ENCODE measurements around the gene KLHL6.

DNA sequence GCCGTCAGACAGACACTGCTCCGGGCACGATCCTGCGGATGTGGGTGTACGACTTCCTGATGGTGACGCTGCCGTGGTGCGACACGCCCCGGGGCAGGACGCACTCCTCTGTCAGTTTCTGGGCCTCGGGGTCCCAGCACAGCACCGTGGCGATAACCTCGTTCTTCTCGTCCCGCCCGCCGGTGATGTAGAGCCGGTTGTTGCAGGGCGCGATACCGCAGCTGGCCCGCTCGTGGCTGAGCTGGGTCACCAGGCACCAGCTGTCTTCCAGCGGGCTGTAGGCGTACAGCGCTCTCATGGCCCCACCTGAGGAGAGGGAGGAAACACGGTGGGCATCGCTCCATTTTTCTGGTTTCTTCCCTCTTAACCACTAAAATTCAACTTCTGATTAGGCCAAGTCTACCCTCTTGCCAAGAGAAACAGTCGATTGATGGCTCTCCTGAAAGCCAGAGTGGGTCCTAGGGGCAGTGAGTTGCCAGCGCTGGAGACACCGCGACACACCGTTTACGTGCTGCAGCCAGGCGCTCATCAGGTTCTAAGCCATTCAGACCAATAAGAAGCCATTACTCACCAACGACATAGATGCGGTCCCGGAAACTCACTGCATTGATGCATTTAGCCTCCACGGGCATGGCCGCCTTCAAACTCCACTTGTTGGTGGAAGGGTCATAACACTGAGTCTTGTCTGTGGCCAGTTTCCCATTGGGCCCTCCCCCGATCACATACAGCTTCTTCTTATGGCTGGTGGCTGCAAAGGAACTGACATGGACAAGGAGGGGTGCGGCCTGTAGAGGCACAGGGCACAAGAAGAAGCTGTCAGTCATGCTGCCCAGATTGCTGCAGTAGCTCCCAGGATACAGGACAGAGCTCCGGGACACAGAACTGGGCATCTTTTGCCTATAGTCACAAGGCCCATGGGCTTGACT lies 63.3 kb downstream of the KLHL6 start:
- TF ChIP-seq, protein P1, sequence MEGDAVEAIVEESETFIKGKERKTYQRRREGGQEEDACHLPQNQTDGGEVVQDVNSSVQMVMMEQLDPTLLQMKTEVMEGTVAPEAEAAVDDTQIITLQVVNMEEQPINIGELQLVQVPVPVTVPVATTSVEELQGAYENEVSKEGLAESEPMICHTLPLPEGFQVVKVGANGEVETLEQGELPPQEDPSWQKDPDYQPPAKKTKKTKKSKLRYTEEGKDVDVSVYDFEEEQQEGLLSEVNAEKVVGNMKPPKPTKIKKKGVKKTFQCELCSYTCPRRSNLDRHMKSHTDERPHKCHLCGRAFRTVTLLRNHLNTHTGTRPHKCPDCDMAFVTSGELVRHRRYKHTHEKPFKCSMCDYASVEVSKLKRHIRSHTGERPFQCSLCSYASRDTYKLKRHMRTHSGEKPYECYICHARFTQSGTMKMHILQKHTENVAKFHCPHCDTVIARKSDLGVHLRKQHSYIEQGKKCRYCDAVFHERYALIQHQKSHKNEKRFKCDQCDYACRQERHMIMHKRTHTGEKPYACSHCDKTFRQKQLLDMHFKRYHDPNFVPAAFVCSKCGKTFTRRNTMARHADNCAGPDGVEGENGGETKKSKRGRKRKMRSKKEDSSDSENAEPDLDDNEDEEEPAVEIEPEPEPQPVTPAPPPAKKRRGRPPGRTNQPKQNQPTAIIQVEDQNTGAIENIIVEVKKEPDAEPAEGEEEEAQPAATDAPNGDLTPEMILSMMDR (IDR thresholded peaks at IDR 0.05; ENCODE audit: low read depth, low read length, missing input control), result no peak
- TF ChIP-seq TAF1 (conservative IDR thresholded peaks at IDR 0.05) (no peak), REST (IDR thresholded peaks at IDR 0.05) (no peak), FOXA1 (IDR thresholded peaks at IDR 0.05) (no peak), SP1 (IDR thresholded peaks at IDR 0.05) (no peak), RAD21 (IDR thresholded peaks at IDR 0.05) (no peak), MAX (IDR thresholded peaks at IDR 0.05) (no peak), NR2F2 (IDR thresholded peaks at IDR 0.05) (no peak), HNF4A (conservative IDR thresholded peaks at IDR 0.05) (no peak), ATF3 (IDR thresholded peaks at IDR 0.05) (no peak)
- TF ChIP-seq, protein P2, sequence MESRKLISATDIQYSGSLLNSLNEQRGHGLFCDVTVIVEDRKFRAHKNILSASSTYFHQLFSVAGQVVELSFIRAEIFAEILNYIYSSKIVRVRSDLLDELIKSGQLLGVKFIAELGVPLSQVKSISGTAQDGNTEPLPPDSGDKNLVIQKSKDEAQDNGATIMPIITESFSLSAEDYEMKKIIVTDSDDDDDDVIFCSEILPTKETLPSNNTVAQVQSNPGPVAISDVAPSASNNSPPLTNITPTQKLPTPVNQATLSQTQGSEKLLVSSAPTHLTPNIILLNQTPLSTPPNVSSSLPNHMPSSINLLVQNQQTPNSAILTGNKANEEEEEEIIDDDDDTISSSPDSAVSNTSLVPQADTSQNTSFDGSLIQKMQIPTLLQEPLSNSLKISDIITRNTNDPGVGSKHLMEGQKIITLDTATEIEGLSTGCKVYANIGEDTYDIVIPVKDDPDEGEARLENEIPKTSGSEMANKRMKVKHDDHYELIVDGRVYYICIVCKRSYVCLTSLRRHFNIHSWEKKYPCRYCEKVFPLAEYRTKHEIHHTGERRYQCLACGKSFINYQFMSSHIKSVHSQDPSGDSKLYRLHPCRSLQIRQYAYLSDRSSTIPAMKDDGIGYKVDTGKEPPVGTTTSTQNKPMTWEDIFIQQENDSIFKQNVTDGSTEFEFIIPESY (IDR thresholded peaks at IDR 0.05), result no peak

Data from liver (tissue), 3 donors.